ENCODE measurements around the gene RBBP8.

RBBP8 gene

DNA sequence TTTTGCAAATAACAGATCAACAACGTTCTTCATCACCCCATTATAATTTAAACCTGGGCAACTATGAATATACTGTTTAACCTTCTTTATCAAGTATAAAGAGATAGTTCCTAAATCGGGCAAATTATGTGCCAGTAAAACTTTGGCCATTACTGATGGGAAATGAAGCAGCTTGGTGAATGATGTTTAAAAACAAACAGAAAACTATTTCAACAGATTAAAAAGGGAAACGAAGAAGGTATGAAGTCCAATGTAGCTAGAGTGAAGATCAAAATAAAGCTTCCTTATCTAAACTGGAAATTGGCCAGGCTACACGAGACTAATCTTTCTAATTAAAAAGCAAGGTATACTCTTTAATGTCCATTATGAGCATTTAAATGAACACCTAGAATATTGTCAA lies 6.7 kb upstream of the RBBP8 start:
- TF ChIP-seq, protein P1, sequence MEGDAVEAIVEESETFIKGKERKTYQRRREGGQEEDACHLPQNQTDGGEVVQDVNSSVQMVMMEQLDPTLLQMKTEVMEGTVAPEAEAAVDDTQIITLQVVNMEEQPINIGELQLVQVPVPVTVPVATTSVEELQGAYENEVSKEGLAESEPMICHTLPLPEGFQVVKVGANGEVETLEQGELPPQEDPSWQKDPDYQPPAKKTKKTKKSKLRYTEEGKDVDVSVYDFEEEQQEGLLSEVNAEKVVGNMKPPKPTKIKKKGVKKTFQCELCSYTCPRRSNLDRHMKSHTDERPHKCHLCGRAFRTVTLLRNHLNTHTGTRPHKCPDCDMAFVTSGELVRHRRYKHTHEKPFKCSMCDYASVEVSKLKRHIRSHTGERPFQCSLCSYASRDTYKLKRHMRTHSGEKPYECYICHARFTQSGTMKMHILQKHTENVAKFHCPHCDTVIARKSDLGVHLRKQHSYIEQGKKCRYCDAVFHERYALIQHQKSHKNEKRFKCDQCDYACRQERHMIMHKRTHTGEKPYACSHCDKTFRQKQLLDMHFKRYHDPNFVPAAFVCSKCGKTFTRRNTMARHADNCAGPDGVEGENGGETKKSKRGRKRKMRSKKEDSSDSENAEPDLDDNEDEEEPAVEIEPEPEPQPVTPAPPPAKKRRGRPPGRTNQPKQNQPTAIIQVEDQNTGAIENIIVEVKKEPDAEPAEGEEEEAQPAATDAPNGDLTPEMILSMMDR (IDR thresholded peaks at IDR 0.05; ENCODE audit: low read depth, low read length): no peak
- DNase-seq (ENCODE audit: low read depth in 2 of 2): no peak
- H3K4me3 ChIP-seq (replicated peaks in 1 of 2; ENCODE audit: low read depth in 2 of 2, low read length in 2 of 2): no peak overlapping the region

DNA sequence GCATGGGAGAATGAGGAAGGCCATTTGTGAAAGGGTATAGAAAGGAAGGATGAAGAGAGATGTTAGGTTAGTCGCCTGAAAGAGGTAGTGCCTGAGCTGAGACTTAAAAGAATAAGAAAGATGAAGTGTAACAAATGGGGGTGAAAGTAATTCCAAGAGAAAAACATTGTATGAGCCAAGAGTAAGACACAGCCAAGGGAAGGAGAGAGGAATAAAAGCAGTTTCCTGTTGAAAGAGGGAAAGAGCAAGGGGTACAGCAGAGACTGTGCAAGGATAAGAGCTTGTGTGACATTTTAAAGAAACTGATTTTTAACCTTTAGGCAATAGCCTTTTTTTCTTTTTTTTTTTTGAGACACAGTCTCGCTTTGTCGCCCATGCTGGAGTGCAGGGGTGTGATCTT lies 4.8 kb upstream of the RBBP8 start:
- DNase-seq (ENCODE audit: low read depth in 2 of 2): no peak
- H3K4me3 ChIP-seq (replicated peaks in 1 of 2; ENCODE audit: low read depth in 2 of 2, low read length in 2 of 2): no peak overlapping the region
- TF ChIP-seq, protein P1 (IDR thresholded peaks at IDR 0.05; ENCODE audit: low read depth, low read length): no peak

DNA sequence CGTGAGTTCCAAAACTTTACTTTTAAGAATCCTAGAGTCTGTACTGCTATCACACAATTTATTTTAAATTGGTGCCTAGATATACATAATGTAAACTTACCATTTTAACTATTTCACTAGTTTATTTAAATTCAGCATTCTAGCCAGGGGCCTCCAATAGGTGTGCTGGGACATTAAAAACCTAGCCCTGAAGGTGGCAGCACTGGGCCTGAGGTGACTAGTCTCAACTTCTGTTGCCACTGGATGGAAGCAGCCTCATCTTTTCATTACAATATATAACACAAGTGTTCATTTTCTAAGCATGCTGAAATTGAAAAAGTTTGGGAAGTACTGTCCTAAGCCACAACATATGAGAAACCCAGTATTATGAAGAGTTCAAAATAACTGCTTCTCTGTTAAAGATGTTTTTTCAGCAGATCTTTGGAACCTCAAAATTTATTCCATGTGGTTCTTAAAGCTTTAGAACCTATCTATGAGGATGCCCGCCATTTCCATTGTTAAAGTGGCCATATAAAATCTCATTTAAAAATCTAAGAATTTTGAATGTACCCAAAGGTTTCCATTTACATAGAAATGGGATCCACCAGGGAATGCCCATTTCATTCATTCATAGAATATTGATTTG lies 2.9 kb upstream of the RBBP8 start:
- H3K4me3 ChIP-seq (replicated peaks in 1 of 2; ENCODE audit: low read depth in 2 of 2, low read length in 2 of 2): no peak overlapping the region
- TF ChIP-seq, protein P1 (IDR thresholded peaks at IDR 0.05; ENCODE audit: low read depth, low read length): peak; percentile 80
- peak; percentile 76 to 77 for DNase-seq (ENCODE audit: low read depth in 2 of 2)

DNA sequence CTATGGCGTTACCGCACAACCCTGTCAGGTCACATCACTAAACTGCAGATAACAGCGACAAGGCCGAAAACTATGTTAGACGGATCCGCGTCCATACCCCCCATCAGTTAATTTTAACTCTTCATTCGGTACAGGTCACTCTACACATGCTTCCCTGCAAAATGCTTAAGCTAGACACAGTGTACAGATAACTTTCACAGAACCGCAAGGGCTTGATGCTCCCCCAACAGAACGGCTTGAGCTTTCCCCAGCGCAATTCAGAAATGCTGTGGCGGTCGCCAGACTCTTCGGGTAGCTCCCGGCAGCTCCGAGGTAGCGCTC lies 283 bp upstream of the RBBP8 start:
- TF ChIP-seq, protein P1 (IDR thresholded peaks at IDR 0.05; ENCODE audit: low read depth, low read length): no peak
- peak overlapping the region; percentile 70 to 90 for H3K4me3 ChIP-seq (replicated peaks in 1 of 2; ENCODE audit: low read depth in 2 of 2, low read length in 2 of 2)
- no peak for DNase-seq (ENCODE audit: low read depth in 2 of 2)

DNA sequence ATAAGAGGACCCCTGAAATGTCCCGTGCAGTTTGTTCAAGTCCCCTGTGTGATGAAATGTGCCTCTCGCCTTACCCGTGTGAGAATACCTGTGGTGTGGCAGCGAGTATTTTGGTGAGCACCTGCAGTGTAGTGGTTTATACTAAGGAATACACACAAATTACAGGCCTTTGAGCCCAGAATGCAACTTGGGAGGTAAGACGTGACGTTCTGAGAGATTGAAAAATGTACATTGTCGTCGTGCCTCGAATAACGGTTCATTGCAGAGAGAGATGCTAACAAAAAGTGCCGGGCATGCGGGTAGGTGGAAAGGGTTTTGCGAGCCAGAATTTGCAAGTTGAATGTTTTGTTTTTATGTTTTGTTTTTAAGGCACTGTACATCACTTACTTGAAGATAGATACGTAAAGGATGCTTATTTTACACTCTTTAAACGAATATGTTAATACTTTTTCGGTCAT lies 867 bp downstream of the RBBP8 start:
- peak overlapping the region; percentile 70 to 90 for H3K4me3 ChIP-seq (replicated peaks in 1 of 2; ENCODE audit: low read depth in 2 of 2, low read length in 2 of 2)
- TF ChIP-seq, protein P1 (IDR thresholded peaks at IDR 0.05; ENCODE audit: low read depth, low read length): no peak
- no peak for DNase-seq (ENCODE audit: low read depth in 2 of 2)

DNA sequence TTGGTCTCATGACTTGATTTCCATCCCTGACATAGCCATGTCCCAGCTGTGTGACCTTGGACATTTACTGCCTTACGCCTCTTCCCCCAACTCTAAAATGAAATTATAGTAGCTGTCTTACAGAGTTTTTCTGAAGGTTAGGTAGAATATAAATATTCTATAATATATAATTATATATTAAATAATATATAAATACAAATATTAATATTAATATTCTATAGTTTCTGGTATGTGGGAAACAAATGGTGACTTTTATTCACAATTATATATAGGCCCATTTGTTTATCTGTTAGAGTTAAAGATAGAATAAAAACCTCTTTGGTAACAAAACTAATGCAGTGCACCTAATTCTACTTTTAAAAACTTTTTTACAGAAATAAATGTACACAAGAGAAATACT lies 1.7 kb downstream of the RBBP8 start:
- TF ChIP-seq, protein P1 (IDR thresholded peaks at IDR 0.05; ENCODE audit: low read depth, low read length): no peak
- H3K4me3 ChIP-seq (replicated peaks in 1 of 2; ENCODE audit: low read depth in 2 of 2, low read length in 2 of 2): no peak overlapping the region
- DNase-seq (ENCODE audit: low read depth in 2 of 2): no peak

DNA sequence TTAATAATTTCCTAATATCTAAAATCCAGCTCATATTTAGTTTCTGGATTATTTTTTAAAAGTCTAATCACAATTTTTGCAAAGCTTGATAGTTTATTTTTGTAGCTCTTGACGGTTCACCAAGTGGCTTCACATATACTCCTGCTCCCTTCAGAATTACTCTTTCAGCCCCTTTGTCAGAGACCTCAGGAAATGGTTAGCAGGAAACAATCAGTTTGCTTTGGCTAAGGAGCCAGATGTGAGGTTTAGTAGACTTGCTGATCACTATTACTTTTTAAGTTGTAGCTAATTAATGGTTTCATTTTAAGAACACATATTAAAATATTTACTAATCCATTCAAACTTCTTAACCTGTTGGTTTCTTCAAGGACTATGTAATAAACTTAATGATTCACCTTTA lies 2.3 kb downstream of the RBBP8 start:
- TF ChIP-seq, protein P1 (IDR thresholded peaks at IDR 0.05; ENCODE audit: low read depth, low read length): no peak
- H3K4me3 ChIP-seq (replicated peaks in 1 of 2; ENCODE audit: low read depth in 2 of 2, low read length in 2 of 2): no peak overlapping the region
- peak in 1 of 2 donors; percentile 6 for DNase-seq (ENCODE audit: low read depth in 2 of 2)
